Measurements from ENCODE around the gene PHLPP1.
"Not testable (repeated sequence)": the region's sequence is repeated elsewhere in the genome, so short reads cannot be mapped to it uniquely, and the experiment has no call there.

PHLPP1 gene

DNA sequence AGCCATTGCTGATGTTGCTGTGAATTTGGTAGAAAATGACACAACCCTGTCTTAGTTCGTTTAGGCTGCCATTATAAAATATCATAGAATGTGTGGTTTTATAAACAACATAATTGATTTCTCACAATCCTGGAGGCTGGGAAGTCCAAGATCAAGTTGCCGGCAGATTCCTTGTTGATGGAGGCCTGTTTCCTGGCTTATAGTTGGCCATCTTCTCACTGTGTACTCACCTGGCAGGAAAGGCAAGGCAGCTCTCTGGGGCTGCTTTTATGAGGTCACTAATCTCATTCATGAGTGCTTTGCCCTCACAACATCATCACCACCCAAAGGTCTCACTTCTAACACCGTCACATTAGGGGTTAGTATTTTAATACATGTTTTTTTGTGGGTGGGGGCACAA is 58.4 kb downstream of the PHLPP1 start:
- DNase-seq (ENCODE audit: low spot score), result no peak

DNA sequence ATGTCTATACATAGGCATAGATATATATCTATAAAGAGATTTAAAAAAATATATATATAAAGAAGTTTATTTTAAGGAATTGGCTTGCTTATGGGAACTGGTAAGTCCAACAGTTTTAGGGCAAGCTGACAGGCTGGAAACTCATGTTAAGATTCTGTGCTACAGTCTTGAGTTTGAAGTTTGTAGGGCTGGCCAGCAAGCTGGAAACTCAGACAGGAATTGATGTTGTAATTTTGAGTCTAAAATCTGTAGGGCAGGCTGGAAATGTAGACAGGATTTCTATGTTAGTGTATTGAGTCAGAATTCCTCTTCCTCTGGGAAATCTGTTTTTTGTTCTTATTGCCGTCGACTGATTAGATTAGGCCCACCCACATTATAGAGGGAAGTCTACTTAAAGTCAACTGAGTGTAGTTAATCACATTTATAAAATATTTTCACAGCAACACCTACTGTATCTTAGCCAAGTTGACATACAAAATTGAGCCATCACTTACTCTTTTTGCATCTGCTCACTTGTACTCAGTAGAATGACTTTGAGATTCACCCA is 60.8 kb downstream of the PHLPP1 start:
- DNase-seq (ENCODE audit: low spot score), result no peak

DNA sequence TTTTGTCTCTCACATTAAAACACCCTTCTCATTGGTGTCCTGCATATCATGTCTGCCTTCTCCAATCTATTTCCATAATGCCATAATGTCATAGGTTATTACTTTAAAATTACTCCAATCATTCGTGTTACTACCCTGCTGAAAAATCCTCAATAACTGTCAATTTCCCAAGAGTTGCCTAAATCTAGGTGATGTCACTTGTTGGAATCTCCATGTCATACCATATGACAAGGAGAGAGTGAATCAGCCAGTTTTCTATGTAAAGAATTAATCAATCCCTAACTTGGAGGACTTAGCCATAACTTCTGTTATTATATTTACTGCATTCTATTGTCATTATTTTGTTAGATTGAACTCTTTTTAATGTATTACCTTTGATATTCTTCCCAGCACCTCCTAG is 62.5 kb downstream of the PHLPP1 start:
- no peak for DNase-seq (ENCODE audit: low spot score)

DNA sequence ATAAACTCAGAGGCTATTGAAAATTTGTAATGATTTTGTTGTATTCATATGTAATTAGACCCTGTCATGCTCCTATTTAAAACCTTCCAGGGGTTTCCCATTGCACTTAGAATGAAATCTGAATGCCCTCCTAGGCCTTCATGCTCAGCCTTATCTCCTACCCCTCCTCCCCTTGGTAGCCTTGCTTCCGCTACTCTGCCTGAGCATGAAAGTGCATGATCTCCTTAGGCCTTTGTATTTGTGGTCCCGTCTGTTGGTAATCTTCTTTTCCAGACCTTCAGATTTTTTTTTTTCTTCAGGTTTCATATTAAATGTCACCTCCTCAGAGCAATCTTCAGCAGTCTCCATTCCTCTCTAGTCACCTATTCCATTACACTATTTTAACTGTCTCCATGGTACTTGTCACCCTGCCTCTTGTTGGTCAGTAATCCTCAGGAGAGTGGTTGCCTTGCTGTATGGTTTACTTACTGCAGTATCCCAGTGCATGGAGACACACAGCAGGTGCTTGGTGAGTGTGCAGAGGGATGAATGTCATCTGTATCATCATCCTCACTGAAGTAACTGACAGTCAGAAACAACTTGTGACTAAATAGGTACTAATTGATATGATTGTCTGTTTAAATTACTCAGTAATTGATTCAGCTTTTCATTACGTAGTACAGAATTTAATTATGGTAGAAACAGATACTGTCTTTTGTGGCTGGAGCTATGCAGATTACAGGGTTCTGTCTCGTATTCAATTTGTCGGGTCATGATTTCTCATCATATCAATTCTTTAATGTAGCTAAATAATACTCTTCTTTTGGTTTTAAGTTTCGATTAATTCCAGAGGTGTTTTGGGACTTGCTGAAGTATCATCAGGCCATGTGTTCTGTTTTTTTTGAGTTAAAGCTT is 63.9 kb downstream of the PHLPP1 start:
- no peak for DNase-seq (ENCODE audit: low spot score)

DNA sequence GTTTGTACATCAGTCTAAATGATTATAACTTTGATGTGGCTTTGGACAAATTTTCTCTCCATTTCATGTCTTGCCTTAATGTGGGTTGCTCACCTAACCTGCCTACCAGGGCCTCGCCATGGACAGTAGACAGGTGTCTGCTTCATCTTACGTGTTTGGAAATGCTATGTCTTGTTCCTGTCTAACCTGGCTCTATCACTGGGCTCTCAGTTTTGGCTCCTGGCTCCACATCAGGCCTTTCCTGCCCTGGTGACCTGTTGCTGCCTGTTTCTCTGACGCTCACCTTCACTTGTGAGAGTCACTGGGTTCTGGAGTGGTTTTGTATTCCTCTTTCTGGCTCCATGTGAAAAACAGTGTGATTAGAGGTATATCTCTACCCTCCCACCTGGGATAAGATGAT is 65.9 kb downstream of the PHLPP1 start:
- no peak for DNase-seq (ENCODE audit: low spot score)

DNA sequence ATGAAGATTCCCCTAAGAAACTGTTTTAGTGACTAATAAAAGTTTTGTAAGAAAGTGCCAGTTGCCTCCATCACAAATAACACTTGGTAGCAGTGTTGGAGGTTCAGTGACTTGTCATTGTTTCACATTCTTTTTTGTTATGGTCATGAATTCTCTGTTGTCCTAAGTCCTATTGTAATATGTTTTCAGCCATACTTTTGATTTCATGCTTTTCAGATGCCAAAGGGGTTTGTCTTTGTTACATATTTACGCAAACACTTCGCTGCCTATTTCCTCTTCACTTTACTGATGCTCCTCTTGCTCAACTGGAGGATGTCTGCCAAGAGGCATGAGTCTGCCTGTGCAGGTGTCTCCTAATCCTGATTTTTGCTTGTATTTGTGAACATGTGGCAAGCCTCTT is 66.6 kb downstream of the PHLPP1 start:
- DNase-seq (ENCODE audit: low spot score), result no peak

DNA sequence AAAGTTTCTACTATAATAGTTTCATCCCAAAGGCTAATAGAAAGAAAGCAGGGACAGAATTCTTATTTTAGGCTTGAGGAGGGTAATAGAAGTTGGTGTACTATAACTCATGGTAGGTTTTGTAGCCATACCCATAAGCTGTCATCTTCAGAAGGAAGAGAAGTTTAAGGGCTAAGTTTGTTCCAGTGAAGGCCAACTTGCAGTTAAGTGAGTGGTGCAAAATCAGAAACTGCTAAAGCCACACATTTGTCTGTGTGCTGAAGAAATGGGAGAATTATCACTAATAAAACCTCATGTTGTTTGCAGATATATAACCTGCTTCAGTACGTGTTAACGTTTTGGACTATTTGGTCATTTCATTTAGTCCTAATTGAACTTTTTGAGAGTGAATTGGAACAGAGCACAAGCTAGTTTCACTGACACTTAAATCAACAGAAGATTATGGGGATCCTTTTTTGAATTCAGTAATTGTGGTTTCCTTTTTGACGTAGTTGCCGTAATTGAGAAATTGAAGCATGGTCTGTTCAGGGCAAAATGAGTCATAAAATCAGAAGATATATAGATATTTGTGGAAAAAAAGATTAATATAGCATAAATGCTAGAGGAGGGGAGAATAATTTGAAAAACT is 69.1 kb downstream of the PHLPP1 start:
- no peak for DNase-seq (ENCODE audit: low spot score)

DNA sequence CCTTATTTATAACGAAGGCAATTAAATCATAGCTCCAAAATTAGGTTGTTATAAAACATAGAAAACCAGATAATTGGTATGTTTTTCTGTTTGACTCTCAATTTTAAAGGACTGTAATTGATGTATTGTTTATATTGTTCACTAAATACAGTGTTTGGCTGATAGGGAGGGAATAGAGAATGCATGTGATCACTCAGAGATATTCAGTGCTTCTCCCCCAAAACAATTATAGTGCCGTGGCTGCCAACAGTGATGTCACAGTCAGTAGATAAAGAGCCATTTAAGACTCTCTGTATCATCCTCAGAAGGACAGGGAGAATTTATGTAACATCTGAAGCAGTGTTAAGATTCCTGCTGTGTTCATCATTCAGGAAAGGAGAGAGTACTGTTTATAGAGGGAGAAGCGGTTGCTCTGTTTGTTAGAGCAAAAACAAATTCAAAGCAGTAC is 69.6 kb downstream of the PHLPP1 start:
- peak; percentile 68 for DNase-seq (ENCODE audit: low spot score)

DNA sequence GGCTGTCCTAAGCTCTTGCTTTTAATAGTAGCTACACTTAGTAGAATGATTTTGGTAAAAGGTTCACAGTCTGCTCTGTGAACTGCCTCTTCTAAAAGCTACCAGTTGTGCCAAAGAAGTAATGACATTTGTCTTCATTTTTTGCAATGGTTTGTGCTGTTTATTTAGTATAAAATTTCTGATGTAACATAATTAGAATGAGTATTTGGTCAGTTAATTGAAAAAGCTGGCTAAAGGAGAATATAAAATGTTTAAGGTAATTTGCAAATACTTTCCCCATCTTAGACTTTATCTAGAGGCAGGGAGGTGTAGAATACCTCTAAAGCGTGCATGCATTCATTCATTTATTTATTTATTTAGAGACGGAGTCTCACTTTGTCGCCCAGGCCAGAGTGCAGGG is 71.3 kb downstream of the PHLPP1 start:
- DNase-seq (ENCODE audit: low spot score), result no peak

DNA sequence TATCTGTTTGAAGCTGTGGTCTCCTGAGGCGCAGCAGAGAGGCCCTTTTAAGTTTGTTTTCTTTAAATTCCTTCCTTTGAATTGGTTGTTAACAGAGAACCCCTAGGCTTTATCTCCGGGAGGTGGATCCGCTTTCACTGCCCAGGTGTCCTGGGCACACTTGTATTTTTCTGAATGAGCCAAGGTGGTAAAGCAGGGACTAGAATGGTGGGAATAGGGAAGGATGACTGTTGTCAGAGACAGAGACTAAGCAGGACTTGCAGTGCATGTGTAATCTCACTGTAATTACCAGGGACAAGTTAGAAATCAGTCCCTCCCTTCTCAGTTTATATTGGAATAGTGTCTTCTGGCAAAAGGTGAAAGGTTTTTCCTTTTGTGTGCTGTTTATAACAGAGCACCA is 72.8 kb downstream of the PHLPP1 start:
- no peak for DNase-seq (ENCODE audit: low spot score)

DNA sequence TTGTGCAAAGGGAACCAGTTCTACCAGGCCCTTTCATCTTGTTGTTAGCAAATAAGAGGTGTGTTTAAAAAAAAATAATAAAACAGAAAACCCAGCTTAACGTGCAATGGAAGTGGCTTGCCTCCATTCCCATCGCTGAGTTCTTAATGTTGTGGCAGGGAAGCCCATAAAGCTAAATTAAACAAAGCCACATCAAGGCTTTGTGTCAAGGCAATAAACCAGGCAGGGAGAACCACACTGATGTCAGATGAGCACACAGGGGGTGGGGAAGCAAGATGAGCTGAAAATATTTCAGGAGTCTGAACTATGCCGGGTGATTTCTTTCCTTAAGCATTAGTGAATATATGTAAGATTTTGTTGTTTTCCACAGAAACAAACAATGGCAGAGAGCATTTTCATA is 73.5 kb downstream of the PHLPP1 start:
- DNase-seq (ENCODE audit: low spot score), result no peak

DNA sequence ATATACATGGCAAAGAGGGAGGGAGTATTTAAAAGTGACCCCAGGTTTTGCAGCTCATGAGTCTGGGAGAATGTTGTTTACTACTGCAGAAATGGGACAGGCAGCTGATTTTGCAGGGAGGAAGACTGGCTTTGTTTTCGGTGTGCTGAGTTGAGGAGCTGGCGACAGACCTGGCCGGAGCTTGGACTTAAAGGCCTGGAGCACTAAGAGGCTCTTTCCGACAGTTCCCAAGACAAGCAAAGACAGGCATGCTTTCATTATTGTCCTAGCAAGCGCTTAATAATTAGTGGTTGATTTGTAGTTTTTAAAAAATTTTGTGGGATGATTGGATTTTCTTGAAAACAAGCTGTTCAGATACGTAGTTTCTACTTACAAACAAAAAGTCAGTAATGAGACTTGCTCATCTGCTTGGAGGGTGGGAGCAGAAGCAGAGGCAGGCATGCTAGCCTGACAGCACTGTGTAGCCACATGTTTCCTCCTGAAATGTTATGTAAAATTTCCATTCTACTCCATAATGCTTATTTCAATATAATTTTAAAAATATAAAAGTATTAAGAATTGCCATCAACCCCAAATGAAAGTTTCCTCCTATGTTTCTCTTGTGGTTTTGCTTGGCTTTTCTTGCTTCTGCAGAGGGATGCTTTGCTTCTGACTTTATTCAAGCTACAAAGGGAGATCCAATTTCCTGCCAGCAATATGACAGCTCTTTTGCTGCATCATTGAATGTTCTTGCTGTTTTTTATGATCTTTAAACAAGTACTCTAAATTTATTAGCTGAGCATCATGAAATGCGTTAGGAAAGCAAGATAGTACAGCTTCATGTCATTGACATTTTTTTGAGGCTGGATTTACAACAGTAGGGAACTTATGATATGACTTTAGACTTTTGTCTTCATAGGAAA is 75.8 kb downstream of the PHLPP1 start:
- DNase-seq (ENCODE audit: low spot score), result no peak

DNA sequence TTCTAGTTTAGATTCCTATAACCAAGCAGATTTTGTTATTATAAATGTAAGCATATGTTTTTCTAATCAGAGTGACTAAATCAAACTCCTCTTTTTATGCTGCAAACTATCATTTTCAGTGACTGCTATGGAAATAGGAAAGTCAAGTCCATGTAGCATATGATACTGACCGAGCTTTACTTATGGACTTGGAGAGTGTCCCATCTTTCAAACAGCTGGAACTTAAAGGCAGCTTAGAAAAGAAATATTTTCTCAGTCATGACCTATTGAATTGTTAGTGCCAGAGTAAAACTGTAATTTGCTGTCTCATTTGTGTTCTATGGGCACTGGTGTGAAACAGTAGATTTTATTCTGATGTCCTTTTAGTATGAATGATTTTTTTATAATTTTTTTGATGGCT is 76.7 kb downstream of the PHLPP1 start:
- no peak for DNase-seq (ENCODE audit: low spot score)

DNA sequence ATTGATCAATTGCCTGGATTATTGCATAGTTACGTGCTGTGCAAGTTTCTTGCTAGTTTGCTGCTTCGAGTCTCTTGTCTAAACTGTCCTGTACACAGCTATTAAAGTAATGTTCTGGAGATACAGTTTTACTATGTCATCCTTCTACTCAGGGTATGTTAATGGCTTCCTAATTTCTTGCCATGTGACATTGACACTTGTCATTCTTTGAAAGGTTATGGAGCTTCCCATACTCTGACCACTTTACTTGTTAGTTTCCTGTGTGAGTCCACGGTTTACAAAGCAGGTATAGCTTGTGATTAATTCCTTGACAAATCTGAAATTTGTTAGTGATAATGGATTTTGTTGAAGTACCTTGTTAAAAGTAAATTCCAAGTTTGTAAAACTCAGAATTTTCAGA is 80.5 kb downstream of the PHLPP1 start:
- DNase-seq (ENCODE audit: low spot score), result no peak

DNA sequence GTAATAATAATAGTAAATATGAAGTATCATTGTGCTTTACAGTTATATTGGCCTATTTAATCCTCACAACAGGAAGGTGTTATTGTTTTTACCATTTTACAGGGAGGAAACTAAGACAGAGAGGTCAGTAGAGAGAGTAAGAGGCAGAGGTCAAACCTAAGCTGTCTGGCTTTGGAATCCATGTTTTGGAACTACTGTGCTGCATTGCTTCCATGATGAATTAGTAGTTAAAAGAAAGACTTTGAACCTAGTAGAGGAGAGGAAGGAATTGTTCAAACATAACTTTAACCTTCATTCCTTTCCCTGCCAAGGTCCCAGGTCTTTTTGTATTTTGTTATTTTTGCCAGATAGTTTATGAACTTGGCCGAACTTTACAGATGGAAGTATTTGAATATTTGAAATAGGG is 80.9 kb downstream of the PHLPP1 start:
- DNase-seq (ENCODE audit: low spot score), result no peak

DNA sequence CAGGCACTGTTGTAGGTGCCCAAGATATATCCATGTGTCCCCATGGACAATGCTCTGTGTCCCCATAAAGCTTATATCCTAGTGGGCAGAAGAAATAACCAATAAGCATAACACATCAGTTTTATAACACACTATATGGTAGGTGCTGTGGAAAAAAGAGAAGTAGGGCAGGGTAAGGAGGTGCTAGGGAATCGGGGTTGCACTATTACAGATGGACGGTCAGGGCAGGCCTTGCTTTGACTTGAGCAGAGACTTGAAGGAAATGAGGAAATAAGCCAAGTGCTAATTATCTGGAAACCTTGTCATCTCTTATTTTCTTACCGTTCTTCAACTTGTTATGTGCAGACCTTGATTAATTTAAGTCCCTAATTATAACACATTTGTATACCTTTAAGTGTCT is 82.0 kb downstream of the PHLPP1 start:
- DNase-seq (ENCODE audit: low spot score), result no peak

DNA sequence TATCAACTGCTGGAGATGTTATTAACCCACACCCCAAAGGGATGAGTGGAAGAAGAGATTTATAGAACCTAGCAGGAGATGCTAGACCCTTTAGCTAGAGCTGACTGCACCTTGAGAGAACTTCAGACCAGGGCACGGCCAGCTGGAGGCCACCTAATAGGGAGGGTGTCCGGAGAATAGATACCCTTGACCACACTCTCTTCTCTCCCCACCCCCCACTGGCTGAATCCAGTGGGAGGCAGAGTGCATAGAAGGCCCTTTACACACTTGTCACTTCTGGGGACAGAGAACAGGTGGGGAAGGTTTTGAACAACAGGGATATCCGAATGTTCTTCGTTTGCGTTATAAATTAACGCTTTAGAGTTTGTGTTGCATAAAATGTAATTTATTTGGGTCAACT is 84.6 kb downstream of the PHLPP1 start:
- DNase-seq (ENCODE audit: low spot score), result no peak

DNA sequence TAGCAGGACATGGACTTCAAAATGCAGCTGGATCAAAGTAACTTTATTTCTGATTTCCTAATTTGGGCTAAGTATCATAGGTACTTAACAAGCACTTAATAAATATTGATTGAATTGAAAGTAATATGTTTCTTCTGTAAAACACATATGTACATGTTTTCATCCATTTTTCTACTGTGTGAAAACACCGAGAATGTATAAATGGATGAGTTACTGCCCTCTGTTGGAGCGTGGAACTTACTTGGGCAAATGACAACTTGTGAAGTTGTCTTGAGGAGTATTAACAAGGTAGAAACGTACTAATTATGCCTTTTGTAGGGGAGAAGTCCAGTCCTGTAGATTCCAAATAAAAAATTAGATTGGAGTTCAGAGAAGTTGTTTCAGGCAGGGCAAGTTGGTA is 87.2 kb downstream of the PHLPP1 start:
- DNase-seq (ENCODE audit: low spot score), result no peak

DNA sequence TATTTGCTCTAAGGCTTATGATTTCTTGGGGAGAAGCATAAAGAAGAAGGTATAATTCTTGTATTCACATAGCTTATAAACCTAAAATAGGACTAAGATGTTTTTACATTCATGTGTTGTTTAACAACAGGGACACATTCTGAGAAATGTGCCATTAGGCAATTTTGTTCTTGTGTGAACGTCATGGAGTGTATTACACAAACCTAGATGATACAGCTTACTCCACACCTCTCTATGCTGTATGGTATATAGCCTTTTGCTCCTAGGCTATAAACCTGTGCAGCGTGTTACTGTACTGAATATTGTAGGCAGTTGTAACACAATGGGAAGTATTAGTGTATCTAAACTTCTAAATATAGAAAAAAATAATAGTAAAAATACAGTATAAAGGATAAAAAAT is 92.1 kb downstream of the PHLPP1 start:
- no peak for DNase-seq (ENCODE audit: low spot score)

DNA sequence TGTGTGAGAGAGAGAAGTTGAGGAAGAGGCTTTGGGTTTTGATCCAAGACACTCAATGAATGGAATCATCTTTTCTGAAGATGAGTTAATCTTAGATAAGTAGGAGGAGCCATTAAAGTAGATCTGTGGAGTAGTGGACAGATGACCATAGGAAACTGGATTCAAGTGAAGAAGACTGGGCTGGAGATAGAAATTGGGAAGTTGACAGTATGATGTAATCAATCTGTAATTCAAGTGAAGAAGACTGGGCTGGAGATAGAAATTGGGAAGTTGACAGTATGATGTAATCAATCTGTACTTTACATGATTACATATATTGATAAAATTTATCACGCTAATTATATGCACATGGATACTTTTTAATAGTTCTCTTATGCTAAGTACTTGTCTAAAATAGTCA is 92.8 kb downstream of the PHLPP1 start:
- no peak for DNase-seq (ENCODE audit: low spot score)

DNA sequence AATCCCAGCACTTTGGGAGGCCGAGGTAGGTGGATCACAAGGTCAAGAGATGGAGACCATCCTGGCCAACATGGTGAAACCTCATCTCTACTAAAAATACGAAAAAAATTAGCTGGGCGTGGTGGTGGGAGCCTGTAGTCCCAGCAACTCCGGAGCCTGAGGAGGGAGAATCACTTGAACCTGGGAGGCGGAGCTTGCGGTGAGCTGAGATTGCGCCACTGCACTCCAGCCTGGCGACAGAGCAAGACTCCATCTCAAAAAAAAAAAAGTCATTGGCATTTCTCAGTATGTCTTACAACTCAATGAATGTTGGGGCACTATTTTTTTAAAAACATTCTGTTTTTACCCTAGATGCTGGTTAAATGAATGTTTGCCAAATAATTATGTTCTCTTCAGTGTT is 94.1 kb downstream of the PHLPP1 start:
- DNase-seq (ENCODE audit: low spot score), result not testable (repeated sequence)

DNA sequence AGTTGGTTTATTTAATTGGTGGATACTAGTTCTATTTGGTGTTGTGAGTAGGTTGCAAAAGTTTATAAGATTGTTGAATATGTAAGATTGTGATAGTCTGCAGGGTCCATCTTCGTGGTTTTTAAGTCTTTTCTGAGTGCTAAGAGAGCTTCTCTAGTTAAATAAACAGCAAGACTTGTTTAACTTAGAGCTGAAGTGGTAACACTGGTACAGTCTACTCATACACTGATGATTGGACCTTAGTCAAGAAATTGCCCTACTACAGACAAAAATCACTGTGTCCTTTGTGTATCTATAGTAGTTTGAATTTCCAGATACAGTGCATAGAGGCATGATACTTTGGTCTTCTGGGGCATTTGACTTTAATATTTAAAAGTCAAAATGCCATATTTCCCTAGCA is 94.6 kb downstream of the PHLPP1 start:
- DNase-seq (ENCODE audit: low spot score), result no peak
